HG02798 (cell line): ENCODE data around the gene TMA7B.

ENCODE experiments used
- ATAC-seq: cut with Tn5 transposase; IDR thresholded peaks from one replicate; pipeline ENCODE4 v1.9.1; 2021; ENCODE audit warnings: mild to moderate bottlenecking; ENCODE audit not compliant: unreplicated experiment, poor library complexity

TMA7B gene

DNA sequence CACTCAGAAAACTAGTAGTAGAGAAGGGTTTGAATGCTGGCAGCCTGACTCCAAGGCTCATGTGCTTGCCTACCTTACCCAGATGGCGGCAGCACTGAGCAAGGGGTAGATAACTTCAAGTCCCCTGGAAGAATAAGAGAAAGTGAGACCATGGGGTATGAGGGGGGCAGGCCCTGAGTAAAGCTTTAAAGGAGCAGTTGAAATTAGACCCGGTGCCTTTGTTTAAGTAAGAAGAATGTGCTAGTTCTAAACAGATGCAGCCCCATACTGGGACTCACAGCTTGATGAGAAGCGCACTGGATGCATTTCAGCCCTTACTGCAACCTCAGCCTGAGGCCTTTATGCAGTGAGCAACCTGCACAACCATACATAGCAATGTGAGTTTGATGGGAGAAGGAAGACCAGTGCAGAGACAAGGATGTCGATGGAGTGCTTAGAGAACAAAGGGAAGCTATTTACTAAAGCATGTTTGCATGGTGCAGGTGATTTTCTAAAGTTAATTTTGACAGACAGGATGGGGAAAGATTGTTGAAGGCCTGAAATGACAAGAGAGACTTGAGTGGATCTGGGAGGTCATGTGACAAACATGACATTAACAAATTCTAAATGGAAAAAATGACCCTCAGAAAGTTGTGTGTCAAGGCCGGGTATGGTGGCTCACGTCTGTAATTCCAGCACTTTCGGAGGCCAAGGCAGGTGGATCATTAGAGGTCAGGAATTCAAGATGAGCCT, 27.1 kb upstream of the TMA7B start:
- ATAC-seq: no peak

DNA sequence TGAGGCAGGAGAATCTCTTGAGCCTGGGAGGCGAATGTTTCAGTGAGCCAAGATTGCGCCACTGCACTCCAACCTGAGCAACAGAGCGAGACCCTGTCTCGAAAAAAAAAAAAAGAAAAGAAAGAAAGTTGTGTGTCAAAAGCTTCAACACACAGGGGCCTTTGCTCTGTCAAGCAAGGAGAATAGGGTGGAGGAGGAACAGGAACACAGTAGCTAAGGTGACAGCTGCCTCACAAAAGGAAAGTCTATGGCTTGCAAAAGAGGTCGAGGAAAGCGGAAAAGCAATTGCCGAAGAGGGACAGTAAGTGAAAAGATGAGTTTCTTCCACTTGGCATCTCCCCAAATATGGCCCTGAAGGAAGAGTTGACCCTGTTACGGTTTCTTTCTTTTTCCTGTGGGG, 26.5 kb upstream of the TMA7B start:
- ATAC-seq: no peak

DNA sequence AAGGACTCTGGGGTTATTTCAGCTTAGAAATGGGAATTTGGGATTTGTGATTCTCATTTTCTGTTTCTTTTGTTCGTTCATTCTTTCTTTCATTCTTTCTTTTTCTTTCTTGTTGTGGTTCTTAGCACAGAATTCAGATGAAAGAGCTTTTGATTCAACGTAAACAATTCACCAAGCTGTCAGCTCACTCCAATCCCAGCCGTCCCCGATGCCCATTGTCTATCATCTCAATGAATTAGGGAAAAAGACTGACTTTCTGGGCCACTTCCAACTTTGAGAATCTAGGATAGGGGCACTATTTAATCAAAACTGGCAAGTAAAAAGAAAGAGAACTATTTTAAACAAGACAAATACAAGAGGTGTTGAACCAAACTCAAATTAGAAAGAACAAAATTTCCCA, 25.1 kb upstream of the TMA7B start:
- ATAC-seq: no peak

DNA sequence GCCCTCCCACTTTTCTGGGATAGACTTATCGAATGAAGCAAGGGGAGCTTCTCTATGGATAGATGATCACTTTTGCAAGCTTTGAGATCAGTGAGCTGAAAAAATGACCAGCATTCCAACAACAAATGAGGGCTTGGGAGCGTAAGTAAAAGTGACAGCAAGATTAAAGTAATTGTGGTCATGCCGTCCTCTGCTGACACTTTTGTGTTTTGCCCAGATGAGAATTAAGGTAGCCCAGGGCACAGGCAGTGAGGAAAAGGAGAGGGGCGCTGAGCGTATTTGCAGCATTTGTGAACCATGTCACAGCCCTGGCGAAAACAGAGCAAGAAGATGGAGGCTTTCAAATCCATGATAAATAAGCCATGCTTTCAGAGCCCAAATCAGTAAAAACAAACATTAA, 24.6 kb upstream of the TMA7B start:
- no peak for ATAC-seq

DNA sequence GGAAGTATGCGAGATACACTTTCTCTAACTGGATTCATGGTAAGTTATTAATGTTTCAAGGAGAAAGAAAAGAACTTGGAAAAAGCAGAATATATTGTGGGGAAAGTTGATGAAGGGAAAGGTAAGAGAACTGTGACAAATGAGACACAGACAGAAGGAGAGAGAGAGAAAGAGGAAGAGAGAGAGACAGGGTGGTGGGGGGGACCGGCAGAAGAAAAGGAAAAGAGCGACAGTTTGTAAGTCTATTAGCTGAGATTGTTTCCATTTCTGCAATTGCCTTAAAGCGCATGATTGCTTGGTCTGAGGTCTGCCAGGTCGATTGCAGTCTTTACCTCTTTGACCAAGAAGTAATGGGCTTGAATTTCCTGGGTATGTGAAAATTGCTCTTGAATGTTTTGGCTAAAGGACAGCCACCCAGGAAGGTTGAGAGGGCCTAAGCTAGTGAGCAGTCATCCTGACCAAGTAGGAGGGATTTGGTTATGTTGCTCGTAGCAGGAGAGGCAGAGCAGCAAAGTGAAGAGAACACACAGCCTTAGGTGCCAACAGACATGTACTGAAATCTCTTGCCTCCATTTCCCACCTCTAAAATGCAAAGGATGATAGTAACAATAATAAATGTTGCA, 23.6 kb upstream of the TMA7B start:
- ATAC-seq: no peak

DNA sequence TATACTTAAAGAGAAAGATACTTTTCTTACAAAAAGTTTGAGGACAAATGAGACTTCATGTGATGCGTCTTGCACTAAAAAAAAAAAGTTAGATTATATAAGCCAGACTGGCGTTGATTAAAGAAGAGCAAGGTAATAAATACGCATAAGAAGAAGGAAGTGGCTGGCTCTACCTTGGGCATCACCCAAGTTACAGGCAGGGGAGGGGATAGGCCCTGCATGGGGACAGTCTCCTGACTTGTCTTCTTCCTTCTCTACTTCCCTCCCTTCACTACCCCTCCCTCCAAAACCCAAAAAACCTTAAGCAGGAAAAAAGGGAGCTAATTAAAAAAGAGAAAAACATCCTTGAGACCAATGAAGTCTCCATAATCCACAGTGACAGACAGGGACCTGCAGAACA, 22.3 kb upstream of the TMA7B start:
- ATAC-seq: no peak

DNA sequence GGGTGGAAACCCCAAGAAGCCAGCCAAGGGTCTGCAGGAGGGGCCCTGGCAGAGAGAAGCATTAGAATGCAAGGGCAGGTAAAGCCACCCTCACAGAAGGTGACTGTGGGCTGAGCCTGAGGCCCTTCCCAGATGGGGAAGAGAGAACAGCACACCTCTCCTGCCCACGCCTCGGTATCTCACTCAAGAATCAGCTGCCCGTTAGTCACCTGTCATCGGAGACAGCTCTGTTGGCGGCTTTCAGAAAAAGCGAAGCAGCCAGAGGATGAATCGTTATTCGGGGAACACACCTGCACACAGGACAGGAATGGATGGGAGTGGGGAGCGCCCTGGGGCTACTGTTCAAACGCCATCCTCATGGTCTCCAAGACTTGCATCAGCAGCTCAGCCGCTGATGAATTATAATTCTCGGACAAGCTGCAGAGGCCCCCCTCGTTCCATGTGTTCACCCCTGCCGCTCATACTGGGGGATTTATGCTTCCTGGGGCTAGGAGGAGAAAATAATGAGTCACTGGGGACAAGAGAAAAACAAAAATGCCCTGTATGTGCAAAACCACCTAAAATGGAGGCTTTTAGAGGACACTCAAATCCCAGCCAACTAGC, 21.6 kb upstream of the TMA7B start:
- no peak for ATAC-seq

DNA sequence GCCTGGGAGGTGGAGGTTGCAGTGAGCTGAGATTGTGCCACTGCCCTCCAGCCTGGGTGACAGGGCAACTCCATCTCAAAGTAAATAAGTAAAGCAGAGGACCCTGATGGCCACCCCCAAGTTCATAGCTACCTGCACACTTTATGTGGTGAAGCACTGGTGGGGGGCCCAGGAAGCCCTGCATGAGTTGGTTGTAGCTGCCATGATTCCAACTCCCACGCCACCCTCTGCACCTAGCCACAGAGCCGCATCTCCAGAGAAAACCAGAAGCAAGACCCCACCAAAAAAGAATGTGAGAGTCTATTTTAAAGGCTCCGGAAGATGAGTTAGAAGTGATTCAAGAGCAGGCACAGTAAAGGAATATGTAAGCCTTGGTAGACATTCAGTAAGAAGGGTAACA, 20.4 kb upstream of the TMA7B start:
- no peak for ATAC-seq

DNA sequence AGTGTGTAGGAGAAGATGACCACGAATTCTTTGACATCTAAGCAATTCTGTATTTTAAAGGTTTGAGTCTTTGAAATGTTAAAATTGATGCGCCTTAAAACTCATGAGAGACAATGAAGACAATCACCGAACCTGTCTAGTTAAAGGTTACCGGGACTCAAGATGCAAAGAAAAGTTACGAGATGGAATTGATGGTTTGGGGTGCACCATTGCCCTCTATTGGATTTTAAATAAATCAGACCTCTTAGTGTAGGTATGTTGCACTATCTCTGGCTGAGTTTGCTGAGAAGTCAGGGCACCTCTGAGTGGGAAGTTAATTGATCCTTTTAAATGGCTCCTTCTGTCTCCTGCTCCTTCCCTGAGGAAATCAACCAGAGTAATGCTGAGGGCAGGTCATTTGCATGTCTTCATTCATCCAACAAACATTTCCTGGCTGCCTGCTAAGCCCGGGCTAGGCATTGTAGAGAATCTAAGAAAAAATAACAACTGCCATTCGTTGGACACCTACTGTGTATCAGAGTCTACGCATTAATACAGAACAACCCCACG, 19.4 kb upstream of the TMA7B start:
- no peak for ATAC-seq

DNA sequence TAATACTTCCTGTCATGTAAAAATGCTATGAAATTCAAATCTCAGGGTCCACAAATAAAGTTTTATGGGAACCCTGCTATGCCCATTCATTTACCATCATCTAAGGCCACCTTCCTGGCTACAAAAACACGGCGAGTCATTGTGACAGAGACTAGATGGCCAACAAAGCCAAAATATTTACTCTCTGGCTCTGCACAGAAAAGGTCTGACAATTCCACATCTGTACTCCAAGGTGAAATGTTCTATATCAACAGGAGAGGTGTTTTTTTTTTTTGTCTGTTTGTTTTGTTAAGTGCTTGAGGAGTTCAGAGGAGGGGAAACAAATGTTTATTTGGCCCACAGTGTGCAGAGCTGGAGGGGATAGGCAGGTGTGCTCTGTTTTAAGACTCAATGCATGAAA, 18.6 kb upstream of the TMA7B start:
- no peak for ATAC-seq

DNA sequence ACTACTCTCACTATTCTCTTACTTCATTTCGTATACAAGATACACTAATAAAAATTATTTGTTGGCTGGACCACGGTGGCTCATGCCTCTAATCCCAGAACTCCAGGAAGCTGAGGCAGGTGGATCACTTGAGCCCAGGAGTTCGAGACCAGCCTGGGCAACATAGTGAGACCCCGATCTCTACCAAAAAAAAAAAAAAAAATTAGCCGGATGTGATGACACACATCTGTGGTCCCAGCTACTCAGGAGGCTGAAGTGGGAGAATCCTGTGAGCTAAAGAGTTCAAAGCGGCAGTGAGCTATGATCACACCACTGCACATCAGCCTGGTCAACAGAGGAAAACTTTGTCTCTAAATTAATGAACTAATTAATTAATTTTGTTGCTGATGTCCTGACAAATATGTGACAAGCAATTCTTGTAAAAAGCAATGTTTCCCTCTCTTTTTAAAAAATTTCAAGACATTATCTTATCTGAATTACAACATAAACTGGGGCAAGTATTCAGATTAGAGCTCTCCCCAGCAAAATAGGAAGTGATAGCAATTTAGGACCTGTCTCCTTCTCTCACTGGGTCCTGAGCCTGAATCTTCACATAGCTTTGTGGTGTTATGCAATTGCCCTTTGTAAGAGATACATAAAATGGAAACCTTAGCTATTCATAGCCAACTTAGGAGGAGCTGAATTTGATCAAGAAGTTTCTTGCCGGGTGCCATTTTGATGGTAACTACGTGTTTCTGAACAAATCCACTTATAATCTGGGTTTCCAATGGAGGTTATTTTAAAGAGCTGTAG, 17.6 kb upstream of the TMA7B start:
- no peak for ATAC-seq

DNA sequence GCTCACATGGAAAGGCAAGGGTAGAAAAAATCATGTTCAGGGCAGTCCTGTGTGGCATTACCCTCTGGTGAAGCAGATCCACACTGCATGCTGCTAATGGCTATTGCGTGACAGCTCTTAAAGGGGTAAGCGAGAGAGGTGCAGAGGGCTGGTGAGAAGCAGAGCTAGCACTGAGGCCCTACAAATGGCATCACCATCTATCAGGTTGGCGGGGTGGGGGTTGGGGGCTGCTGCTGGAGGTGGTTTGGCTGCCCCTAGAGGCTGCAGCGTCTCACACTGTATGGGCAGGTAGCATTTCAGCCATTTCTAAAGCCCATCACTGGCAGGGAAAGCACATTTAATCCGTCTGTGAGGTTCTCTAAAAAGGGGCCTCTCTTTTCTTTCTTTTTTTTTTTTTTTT, 16.9 kb upstream of the TMA7B start:
- ATAC-seq: no peak

DNA sequence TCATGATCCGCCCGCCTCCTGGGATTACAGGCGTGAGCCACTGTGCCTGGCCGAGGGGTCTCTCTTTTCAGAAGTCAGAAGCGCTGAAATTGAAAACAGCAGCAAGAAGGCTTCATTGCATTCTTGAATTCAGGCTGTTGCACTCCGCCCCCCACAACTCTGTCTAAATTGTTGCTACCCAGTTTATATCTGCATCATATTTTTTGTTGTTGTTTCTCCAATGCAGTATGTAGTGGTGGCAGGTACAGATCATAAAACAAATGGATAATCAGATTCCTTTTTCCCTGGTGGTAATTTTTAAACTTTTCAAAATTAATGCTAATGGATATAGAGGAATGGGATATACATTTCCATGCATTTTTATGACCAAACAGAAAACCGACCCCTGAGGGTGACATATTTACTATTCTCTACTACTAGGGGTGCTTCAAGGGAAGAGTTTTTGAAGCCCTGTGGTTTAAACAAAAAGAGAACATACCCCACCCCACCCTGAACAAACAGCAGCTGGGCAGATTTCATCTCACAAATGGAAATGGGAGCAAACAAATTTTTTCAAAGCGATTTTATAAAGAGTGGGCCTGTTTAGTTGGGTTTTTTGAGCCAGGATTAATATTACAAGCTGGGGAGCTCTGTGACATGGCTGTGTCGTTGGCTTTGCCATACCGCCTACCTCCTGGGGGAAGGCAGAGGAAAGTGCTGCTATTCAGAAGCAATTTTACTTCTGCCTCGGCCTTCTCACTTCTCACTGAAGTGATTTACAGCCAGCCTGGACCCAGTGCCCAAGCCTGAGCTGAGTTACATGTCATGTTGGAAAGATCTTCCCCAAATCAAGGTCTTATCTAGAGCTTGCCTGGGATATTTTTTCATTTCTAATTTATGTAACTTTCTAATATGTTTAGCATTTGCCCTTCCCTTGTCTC, 16.0 kb upstream of the TMA7B start:
- no peak for ATAC-seq

DNA sequence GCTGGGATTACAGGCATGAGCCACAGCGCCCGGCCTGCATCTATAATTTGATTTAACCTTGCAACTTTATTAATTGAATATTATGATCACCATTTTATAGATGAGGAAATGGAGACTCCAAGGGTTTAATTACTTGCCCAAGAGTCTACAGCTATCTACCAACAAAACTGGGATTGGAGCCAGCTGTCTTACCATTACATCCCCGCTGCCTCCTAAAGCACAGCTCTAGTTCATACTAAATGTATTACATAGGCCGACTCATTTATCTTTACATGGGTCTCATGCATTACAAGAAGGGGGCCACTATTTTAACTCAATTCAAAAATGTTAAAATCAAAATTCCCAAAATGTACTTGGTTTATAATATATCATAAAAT, 14.1 kb upstream of the TMA7B start:
- ATAC-seq: no peak

DNA sequence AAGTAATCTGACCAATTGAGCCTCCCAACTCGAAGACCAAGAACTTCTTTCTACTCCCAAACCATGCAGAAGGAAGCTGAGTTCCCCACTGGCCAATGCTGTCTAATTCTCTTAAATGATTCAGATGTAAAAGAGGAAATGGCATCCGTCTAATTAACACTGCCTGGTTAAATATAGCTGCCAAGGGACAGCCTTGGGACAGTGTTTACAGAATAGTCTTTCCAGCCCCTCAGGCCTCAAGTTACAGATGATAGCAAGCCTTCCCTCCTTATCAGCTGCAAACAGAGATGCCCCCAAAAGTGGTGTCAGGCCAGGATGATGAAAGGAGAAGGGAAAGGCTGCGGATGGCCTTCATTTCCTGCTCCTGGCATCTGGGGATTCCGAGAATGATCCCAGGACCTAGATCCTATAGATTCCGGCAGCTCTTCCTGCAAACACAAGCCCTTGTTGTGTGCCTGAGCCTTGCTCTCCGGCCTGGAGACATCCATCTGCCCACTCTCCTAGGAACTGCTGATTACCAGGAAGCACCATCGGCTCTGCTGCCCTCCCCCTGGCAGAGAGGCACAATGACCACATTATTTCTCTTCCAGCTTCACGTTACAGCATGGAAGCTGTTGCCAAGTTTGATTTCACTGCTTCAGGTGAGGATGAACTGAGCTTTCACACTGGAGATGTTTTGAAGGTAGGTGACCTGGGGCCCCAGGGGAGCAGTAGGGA, 13.5 kb upstream of the TMA7B start:
- no peak for ATAC-seq

DNA sequence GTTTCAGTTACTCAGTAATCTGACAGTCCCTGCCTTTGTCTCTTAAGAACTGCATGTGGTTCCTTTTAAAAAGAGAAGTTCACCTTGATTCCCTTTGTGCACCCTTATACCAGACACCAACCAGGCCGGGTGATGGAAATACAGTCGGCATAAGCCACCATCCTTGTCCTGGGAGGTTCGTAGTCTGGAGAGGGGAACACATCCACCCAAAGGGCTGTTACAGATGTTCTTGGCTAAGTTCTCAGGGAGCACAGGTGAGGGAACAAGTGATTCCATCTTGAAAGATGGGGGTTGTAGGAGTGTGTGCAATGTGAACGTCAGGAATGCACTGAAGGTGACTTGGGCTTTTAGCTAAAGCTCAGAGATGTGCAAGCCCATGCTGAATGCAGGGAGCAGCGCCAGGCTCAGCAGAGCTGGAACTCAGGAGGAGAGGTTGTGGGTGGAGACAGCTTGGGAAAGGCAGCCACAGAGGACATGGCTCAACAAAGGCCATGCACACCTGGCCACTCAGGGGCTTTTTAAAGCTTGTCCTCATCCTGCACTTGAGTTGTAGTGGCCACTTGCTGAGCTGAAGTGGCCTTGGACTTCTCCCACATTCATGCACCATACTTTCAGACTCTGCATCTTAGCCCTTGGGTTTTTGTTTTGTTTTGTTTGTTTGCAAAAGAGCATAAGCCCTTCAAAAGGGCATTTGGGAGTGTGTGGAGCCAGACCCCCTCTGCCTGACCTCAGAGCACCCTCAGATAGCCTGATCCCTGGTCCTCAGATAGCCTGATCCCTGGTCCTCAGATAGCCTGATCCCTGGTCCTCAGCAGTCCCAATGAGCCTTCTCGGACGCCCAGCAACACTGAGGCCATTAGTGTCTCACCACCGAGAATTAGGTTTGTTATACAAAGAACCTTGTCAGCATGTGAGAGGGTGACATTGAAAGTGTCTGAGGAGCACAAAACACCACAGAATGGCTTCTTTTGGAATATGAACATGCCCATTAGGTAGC, 12.7 kb upstream of the TMA7B start:
- no peak for ATAC-seq

DNA sequence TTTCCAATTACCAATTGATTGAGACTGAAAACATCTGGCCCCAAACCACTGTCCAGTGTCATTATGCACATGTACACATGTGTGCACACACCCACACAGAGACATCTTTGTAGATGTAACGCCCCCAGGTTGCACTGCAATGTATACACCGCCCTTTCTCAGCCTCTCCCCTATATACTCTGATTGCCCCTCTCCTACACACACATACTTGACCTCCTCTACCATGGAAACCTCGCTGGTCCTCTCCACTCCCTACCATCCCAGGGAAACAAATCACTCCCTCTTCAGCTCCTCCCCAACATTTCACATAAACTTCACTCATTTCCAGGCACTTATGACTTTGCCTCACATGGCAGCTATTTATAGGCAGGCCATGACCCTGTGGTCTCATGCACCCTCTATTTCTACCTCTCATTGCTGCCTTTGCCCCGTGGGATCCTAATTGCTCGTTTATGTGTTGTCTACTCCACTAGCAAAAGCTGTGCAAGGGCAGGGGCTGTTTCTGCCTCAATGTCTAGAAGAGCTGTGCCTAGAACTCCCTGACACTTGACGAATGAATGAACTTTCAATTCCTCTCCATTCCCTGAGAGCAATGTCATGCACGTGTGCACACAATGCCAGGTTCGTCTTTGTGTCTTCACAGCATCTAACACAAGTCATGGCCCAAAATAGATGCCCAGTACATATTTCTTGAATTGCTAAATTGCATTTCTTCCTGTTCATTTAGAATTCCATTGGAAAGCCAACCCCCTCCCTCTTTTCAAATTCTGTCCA, 10.0 kb upstream of the TMA7B start:
- ATAC-seq: no peak
